HL-60 (cell line): ENCODE data around the gene C1S.

Source experiments
- DNase-seq, 2 experiments: peaks; one replicate each; pipeline ENCODE4 v3.0.0-alpha.2; 2010 to 2020; ENCODE audit warnings: low read depth in 1 of 2, low spot score in 1 of 2
- H3K27ac ChIP-seq: fragments of 250-450 bp; sonication (Bioruptor Pico); replicated peaks from 2 replicates; pipeline ENCODE4 v1.5.1; 2020; ENCODE audit warnings: mild to moderate bottlenecking, moderate library complexity
- H3K27me3 ChIP-seq: fragments of 250-450 bp; sonication (Bioruptor Pico); 2 replicates; pipeline ENCODE4 v1.5.1; 2021; ENCODE audit warnings: mild to moderate bottlenecking, moderate library complexity; ENCODE audit not compliant: insufficient read depth, poor library complexity, severe bottlenecking
- H3K4me3 ChIP-seq: replicated peaks from 2 replicates; pipeline ENCODE4 v1.5.1; 2011; ENCODE audit warnings: mild to moderate bottlenecking, control low read depth, low read length; ENCODE audit not compliant: insufficient read depth
- CTCF ChIP-seq: IDR thresholded peaks from one replicate; pipeline ENCODE4 v1.5.1; 2011; ENCODE audit warnings: low read length, control low read depth, inconsistent platforms; ENCODE audit not compliant: insufficient read depth
- GABPA ChIP-seq: IDR thresholded peaks from 2 replicates; pipeline ENCODE4 v1.6.1; 2012; ENCODE audit warnings: low read depth
- POLR2AphosphoS5 ChIP-seq: IDR thresholded peaks from 2 replicates; pipeline ENCODE4 v1.6.1; 2012; ENCODE audit warnings: low read depth
- REST ChIP-seq: IDR thresholded peaks from 2 replicates; pipeline ENCODE4 v1.6.1; 2012; ENCODE audit warnings: low read depth; ENCODE audit not compliant: insufficient replicate concordance
- SPI1 ChIP-seq: IDR thresholded peaks from 2 replicates; pipeline ENCODE4 v1.6.1; 2012; ENCODE audit warnings: low read depth, mild to moderate bottlenecking, borderline replicate concordance

Gene C1S

GRCh38 chr12:7091660-7092228, 31.2 kb downstream of the C1S start:
- DNase-seq: no peak
- no peaks in the 10 kb centered on the region for H3K27me3 ChIP-seq
- no peak for TF ChIP-seq GABPA
- no peak overlapping the region for H3K27ac ChIP-seq
- H3K4me3 ChIP-seq: no peak overlapping the region

- TF ChIP-seq POLR2AphosphoS5: no peak
- no peak for TF ChIP-seq REST
- peak; percentile 86 for TF ChIP-seq CTCF
- TF ChIP-seq SPI1: no peak
- no peak for TF ChIP-seq GABPA
- Histone ChIP-seq H3K27ac (no peak within 1 kb of the TSS), H3K27me3 (no peaks in the 10 kb centered on the region), H3K4me3 (peak within 1 kb of the TSS; percentile 13; the same call in 1 of the 2 replicates)
- DNase-seq: peak in 1 of 2 experiments; percentile 44
Observed at GRCh38 chr12:7092229-7092985, 31.9 kb downstream of the C1S start, which contains the start of gene C1R. Gene C1R (minus strand): TSS chr12:7092445. CDS start chr12:7092388, 57 bp downstream.

GRCh38 chr12:7092986-7093460, 32.5 kb downstream of the C1S start:
- Histone ChIP-seq H3K27me3 (no peaks in the 10 kb centered on the region), H3K27ac (no peak overlapping the region), H3K4me3 (no peak overlapping the region)
- no peak for TF ChIP-seq CTCF
- TF ChIP-seq SPI1: no peak
- TF ChIP-seq REST: no peak
- TF ChIP-seq GABPA: no peak
- no peak for TF ChIP-seq POLR2AphosphoS5
- DNase-seq: no peak

- DNase-seq: no peak
Observed at GRCh38 chr12:7093486-7093885, 33.0 kb downstream of the C1S start.

More at GRCh38 chr12:7093486-7093885, 33.0 kb downstream of the C1S start:
- Histone ChIP-seq H3K27ac (no peak overlapping the region), H3K27me3 (no peaks in the 10 kb centered on the region), H3K4me3 (no peak overlapping the region)
- TF ChIP-seq POLR2AphosphoS5 (no peak), GABPA (no peak), CTCF (no peak)
